GM12878 (cell line): ENCODE results near the gene MICALL2. TPM values are rescaled to one million over a fixed set of nuclear protein-coding genes. Genes with fewer than 3 reads are reported as not detected.

Experiments used
- ATAC-seq: fragments of 200-7000 bp; cut with Tn5 transposase; 3 replicates; pipeline ENCODE4 v1.9.1; 2020; ENCODE audit warnings: mild to moderate bottlenecking, moderate library complexity
- BruUV-seq: library from RNA; stranded (reverse); fragments of 400-500 nt; replicated peaks from 2 replicates; lab custom pipeline; 2021; lab: Mats Ljungman, UMichigan
- CTCF ChIA-PET: fragments of 300-600 bp; sonication (Branson Sonifier 250); formaldehyde crosslinking; extraction: SDS; loops from one replicate; lab custom pipeline; 2021; ENCODE audit warnings: inconsistent platforms; lab: Yijun Ruan, JAX
- POLR2A ChIA-PET: fragments of 350-600 bp; formaldehyde crosslinking; extraction: SDS; loops from one replicate; lab custom pipeline; 2021; ENCODE audit warnings: inconsistent platforms; lab: Charles Lee
- RAD21 ChIA-PET: fragments of 300-600 bp; sonication (Branson Sonifier 250); formaldehyde crosslinking; loops from one replicate; lab custom pipeline; 2023; ENCODE audit warnings: antibody characterized with exemption; ENCODE audit not compliant: unreplicated experiment; lab: Charles Lee
- SMC1A ChIA-PET: fragments of 300-600 bp; sonication (Branson Sonifier 250); formaldehyde crosslinking; loops from one replicate; lab custom pipeline; 2023; ENCODE audit not compliant: unreplicated experiment, uncharacterized antibody; lab: Charles Lee
- DNase-seq: peaks from one replicate; pipeline ENCODE4 v3.0.0-alpha.2; 2011; ENCODE audit warnings: low read depth, low spot score
- FAIRE-seq: peaks from 3 replicates; lab custom pipeline; 2011; peaks lifted over from hg19 to GRCh38; lab: Jason Lieb, UNC
- H2AFZ ChIP-seq: 2 replicates; pipeline ENCODE4 v1.6.0; 2011; ENCODE audit warnings: low read depth, low read length, control low read depth; ENCODE audit not compliant: control insufficient read depth
- H3K27ac ChIP-seq: 2 replicates; pipeline ENCODE4 v1.5.1; 2011; ENCODE audit warnings: control low read depth; ENCODE audit not compliant: control insufficient read depth, insufficient read depth
- H3K27me3 ChIP-seq, 2 experiments: replicated peaks in 1 of 2; 2 replicates each; pipeline versions ENCODE4 v1.6.0 to v1.6.1; 2011; ENCODE audit warnings: low read length in 1 of 2; ENCODE audit not compliant: control insufficient read depth in 2 of 2, insufficient read depth in 2 of 2
- H3K36me3 ChIP-seq, 2 experiments: 2 replicates each; pipeline ENCODE4 v1.5.1; 2011; ENCODE audit warnings: low read length in 1 of 2; ENCODE audit not compliant: control insufficient read depth in 2 of 2, insufficient read depth in 2 of 2
- H3K4me1 ChIP-seq: 2 replicates; pipeline ENCODE4 v1.6.1; 2011; ENCODE audit warnings: mild to moderate bottlenecking, low read length, moderate library complexity, mixed read lengths; ENCODE audit not compliant: control insufficient read depth, insufficient read depth
- H3K4me2 ChIP-seq: 2 replicates; pipeline ENCODE4 v1.6.0; 2011; ENCODE audit warnings: control low read depth; ENCODE audit not compliant: control insufficient read depth, insufficient read depth
- H3K4me3 ChIP-seq: fragments of 200-600 bp; sonication (generic); 2 replicates; pipeline ENCODE4 v1.5.1; 2016
- H3K79me2 ChIP-seq: 2 replicates; pipeline ENCODE4 v1.6.0; 2011; ENCODE audit warnings: low read length; ENCODE audit not compliant: control insufficient read depth, insufficient read depth
- H3K9ac ChIP-seq: 2 replicates; pipeline ENCODE4 v1.8.0; 2011; ENCODE audit warnings: low read length, control low read depth, mixed read lengths; ENCODE audit not compliant: control insufficient read depth, insufficient read depth
- H3K9me3 ChIP-seq: replicated peaks from 3 replicates; pipeline ENCODE4 v1.5.1; 2011; ENCODE audit warnings: mild to moderate bottlenecking, low read length; ENCODE audit not compliant: control insufficient read depth, insufficient read depth
- H4K20me1 ChIP-seq: 2 replicates; pipeline ENCODE4 v1.6.0; 2011; ENCODE audit not compliant: control insufficient read depth, insufficient read depth
- CHD1 ChIP-seq: IDR thresholded peaks from 2 replicates; pipeline ENCODE4 v1.6.1; 2012; ENCODE audit warnings: low read depth, low read length, improper control_type of control experiment
- MYC ChIP-seq: IDR thresholded peaks from 2 replicates; pipeline ENCODE4 v1.6.1; 2011; ENCODE audit warnings: mild to moderate bottlenecking, low read length, moderate library complexity, inconsistent platforms; ENCODE audit not compliant: insufficient read depth, insufficient replicate concordance, insufficient read length, severe bottlenecking
- RCOR1 ChIP-seq: conservative IDR thresholded peaks from 2 replicates; pipeline ENCODE4 v1.6.1; 2012; ENCODE audit warnings: low read depth, low read length, improper control_type of control experiment
- SREBF1 ChIP-seq: IDR thresholded peaks from 2 replicates; pipeline ENCODE4 v1.6.1; 2012; ENCODE audit warnings: mild to moderate bottlenecking, low read length
- WGBS: methylation state at CpG from one replicate; pipeline ENCODE4 v1.1.6; 2016; ENCODE audit warnings: low lambda C conversion rate; ENCODE audit not compliant: insufficient replicate concordance, insufficient coverage; ENCODE audit errors: missing lambda C conversion rate; 5-methylcytosine and 5-hydroxymethylcytosine counted together
- in situ Hi-C: fragments of 300-500 bp; cut with MboI; formaldehyde crosslinking; loops from 9 replicates; pipeline ENCODE4 v1.14.3; 2018; ENCODE audit warnings: mixed read lengths
- intact Hi-C: fragments of 100-400 bp; cut with micrococcal nuclease; formaldehyde crosslinking; loops from one replicate; pipeline ENCODE4 v1.14.2; 2022; ENCODE audit not compliant: unreplicated experiment
- polyA plus RNA-seq, 11 experiments: library from polyadenylated mRNA; depleted of rRNA in 4 of 11; unstranded in 6 of 11; stranded (reverse) in 5 of 11; fragments of >200 nt; fragmentation: Nextera tagmentation in 4 of 11; fragmentation: Illumina TruSeq in 1 of 11; extraction: Ambion mirVana in 4 of 11; extraction: Trizol in 1 of 11; gene quantifications; 1 replicate in 1 of 11; 2 replicates in 10 of 11; pipeline versions ENCODE4 v1.2.1 to v1.2.3, GENCODE V29; 2011 to 2016; ENCODE audit warnings: inconsistent platforms in 2 of 11, missing spikeins in 2 of 11, low read depth in 1 of 11
- total RNA-seq, 4 experiments: library from RNA; depleted of rRNA in 3 of 4; stranded (reverse); fragments of >200 nt in 3 of 4; fragmentation: Illumina TruSeq in 1 of 4; extraction: Trizol in 1 of 4; gene quantifications; 2 replicates each; pipeline versions ENCODE4 v1.2.1 to v1.2.3, GENCODE V29; 2013 to 2021
- TF ChIP-seq, protein P1 (sequence below), 3 experiments: IDR thresholded peaks in 2 of 3; conservative IDR thresholded peaks in 1 of 3; 2 replicates each; pipeline ENCODE4 v1.5.1; 2011; ENCODE audit warnings: low read depth in 3 of 3, low read length in 3 of 3, mild to moderate bottlenecking in 3 of 3, control low read depth in 2 of 3, moderate library complexity in 2 of 3, inconsistent platforms in 1 of 3, mixed read lengths in 1 of 3; ENCODE audit not compliant: control insufficient read depth in 2 of 3, insufficient read depth in 1 of 3; ENCODE audit errors: extremely low read depth in 1 of 3

The MICALL2 gene
- total and polyA plus RNA-seq, 10 of the 15 experiments (the other 5 are each of a cell fraction or from before 2014, with no cell fraction given) = 0.04 to 1.7 (median 0.83) TPM; not detected in 3

DNA sequence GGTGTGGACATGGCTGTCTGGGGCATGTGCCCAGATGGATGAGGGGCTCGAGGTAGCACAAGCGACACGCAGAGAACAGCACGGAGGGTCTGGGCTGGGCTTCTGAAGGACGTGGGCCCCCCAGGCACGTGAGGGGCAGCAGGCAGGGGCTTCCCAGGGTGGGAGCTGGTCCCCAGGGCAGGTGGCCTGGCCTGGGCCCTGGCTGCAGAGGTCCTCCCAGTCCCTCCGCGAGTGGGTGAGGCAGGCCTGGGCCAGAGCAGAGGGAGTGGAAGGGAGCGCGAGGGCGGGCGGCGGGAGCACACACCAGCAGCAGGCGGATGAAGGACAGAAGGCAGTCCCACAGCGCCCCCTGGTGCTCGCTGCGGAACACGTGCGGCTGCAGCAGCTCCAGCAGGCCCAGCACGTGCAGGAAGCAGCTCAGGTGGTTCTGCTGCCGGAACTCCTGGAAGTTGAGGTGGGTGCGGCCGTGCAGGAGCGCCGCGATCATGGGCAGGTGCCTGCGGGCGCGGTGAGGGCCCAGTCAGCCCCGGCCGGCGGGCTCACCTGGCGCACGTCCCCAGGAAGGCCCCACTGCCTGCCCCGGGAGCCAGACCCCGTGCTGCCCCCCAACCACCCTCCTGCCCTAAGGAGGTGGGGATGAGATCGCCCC is 14.7 kb upstream of the MICALL2 start (continued):
- TF ChIP-seq MYC = peak; percentile 69
- TF ChIP-seq, protein P1, sequence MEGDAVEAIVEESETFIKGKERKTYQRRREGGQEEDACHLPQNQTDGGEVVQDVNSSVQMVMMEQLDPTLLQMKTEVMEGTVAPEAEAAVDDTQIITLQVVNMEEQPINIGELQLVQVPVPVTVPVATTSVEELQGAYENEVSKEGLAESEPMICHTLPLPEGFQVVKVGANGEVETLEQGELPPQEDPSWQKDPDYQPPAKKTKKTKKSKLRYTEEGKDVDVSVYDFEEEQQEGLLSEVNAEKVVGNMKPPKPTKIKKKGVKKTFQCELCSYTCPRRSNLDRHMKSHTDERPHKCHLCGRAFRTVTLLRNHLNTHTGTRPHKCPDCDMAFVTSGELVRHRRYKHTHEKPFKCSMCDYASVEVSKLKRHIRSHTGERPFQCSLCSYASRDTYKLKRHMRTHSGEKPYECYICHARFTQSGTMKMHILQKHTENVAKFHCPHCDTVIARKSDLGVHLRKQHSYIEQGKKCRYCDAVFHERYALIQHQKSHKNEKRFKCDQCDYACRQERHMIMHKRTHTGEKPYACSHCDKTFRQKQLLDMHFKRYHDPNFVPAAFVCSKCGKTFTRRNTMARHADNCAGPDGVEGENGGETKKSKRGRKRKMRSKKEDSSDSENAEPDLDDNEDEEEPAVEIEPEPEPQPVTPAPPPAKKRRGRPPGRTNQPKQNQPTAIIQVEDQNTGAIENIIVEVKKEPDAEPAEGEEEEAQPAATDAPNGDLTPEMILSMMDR (IDR thresholded peaks at IDR 0.05 in 2 of 3, conservative IDR thresholded peaks at IDR 0.05 in 1 of 3; ENCODE audit: control insufficient read depth in 2 of 3, extremely low read depth in 1 of 3, insufficient read depth in 1 of 3, low read depth in 3 of 3, low read length in 3 of 3) = peak; percentile 84 to 94 (median 94)
- no peak for TF ChIP-seq CHD1
- no peak for TF ChIP-seq SREBF1

DNA sequence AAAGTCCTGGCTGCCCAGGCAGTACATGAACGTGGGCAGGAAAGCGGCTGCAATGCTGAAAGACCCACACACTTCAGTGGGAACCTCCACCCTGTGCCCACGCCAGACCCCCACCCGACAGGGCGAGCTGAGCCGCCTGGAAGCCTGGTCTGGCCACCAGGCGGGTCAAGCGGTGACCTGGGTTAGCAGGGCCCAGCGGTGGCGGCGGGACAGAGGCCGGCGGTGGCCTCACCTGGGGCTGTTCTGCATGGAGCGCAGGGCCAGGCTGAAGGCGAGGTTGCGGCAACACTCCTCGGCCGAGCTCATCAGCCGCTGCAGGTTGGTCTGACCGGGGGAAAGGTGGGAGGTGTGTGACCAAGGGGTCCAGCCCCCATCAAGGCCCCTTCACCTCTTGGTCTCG is 11.6 kb upstream of the MICALL2 start:
- in situ Hi-C loops = no loop called here
- intact Hi-C loops = no loop called here
- ChIA-PET POLR2A (no interaction called here), CTCF (no interaction called here), RAD21 (no interaction called here), SMC1A (no interaction called here)
- TF ChIP-seq RCOR1 = no peak
- no TSS peak for BruUV-seq
- Histone ChIP-seq H3K4me2 (no peak overlapping the region), H2AFZ (no peak overlapping the region), H3K9me3 (no peaks in the 10 kb centered on the region), H3K4me3 (no peak overlapping the region), H4K20me1 (no peaks in the 10 kb centered on the region), H3K27ac (no peak overlapping the region), H3K79me2 (no peaks in the 10 kb centered on the region), H3K36me3 (peaks cover 0 to 10% of the 10 kb centered on the region in 2 experiments; a peak in 2 of 4 replicates), H3K9ac (no peak overlapping the region), H3K4me1 (no peaks in the 10 kb centered on the region), H3K27me3 (no peaks in the 10 kb centered on the region)
- ATAC-seq (no peak), FAIRE-seq (no peak), DNase-seq (no peak)
- WGBS = 98% methylated on average over 21 of the region's 21 CpGs
